Hematopoietic multipotent progenitor cell treated with erythropoietin and hydrocortisone succinate and interleukin-3 and kit ligand, for 4 days (in vitro differentiated cells): ENCODE measurements around the gene LST1.

Experiments
- DNase-seq: peaks from one replicate; pipeline ENCODE4 v3.0.0-alpha.2; 2015

The LST1 gene

GRCh38 chr6:31586008-31586407 lies at the start of gene LST1:
TSS of gene LST1 (plus strand) at chr6:31586277. CDS start at chr6:31587300, 1,023 bp downstream.
- DNase-seq: peak; percentile 75

GRCh38 chr6:31538805-31539400 lies 47.2 kb upstream of the LST1 start:
- DNase-seq: no peak

GRCh38 chr6:31540640-31541039 lies 45.4 kb upstream of the LST1 start:
- DNase-seq: no peak

GRCh38 chr6:31541059-31541657 lies 44.9 kb upstream of the LST1 start:
- DNase-seq: peak; percentile 92

- DNase-seq: peak; percentile 99
Measured at GRCh38 chr6:31541658-31542521, 44.2 kb upstream of the LST1 start, which contains the start of gene DDX39B. TSS of gene DDX39B (minus strand) at chr6:31542003. CDS start at chr6:31540532, 1,471 bp downstream.

GRCh38 chr6:31543639-31544038 lies 42.4 kb upstream of the LST1 start:
- DNase-seq: no peak

- DNase-seq: no peak
Measured at GRCh38 chr6:31544676-31545075, 41.4 kb upstream of the LST1 start.

GRCh38 chr6:31545291-31545690 lies 40.8 kb upstream of the LST1 start:
- no peak for DNase-seq

- peak; percentile 94 for DNase-seq
Measured at GRCh38 chr6:31546339-31546957, 39.6 kb upstream of the LST1 start, which contains the start of gene ATP6V1G2. TSS of gene ATP6V1G2 (minus strand) at chr6:31546608. CDS start at chr6:31546559, 49 bp downstream.

GRCh38 chr6:31546958-31547726 lies 38.9 kb upstream of the LST1 start, which contains the start of gene NFKBIL1:
TSS of gene NFKBIL1 (plus strand) at chr6:31547608. CDS start at chr6:31547695, 87 bp downstream.
- peak; percentile 99 for DNase-seq

GRCh38 chr6:31547727-31548543 lies 38.1 kb upstream of the LST1 start:
- DNase-seq: peak; percentile 37

- no peak for DNase-seq
Measured at GRCh38 chr6:31548544-31548873, 37.6 kb upstream of the LST1 start.

GRCh38 chr6:31551371-31551770 lies 34.7 kb upstream of the LST1 start:
- peak; percentile 94 for DNase-seq

- DNase-seq: no peak
Measured at GRCh38 chr6:31556307-31556706, 29.8 kb upstream of the LST1 start.

GRCh38 chr6:31557443-31558317 lies 28.4 kb upstream of the LST1 start:
- no peak for DNase-seq

GRCh38 chr6:31558318-31558625 lies 27.8 kb upstream of the LST1 start:
- no peak for DNase-seq

GRCh38 chr6:31558631-31559500 lies 27.2 kb upstream of the LST1 start:
- peak; percentile 95 for DNase-seq

- DNase-seq: no peak
Measured at GRCh38 chr6:31559606-31559957, 26.5 kb upstream of the LST1 start.

GRCh38 chr6:31559958-31560696 lies 25.9 kb upstream of the LST1 start:
- DNase-seq: peak; percentile 91
